Measurements from ENCODE around the gene CDHR3. TPM values are rescaled to one million over a fixed set of nuclear protein-coding genes. Genes with fewer than 3 reads are reported as not detected.

Gene CDHR3
- polyA plus RNA-seq, 2 of the 4 experiments (the other 2 are of a cell fraction) = 4.0 to 4.5 TPM

DNA sequence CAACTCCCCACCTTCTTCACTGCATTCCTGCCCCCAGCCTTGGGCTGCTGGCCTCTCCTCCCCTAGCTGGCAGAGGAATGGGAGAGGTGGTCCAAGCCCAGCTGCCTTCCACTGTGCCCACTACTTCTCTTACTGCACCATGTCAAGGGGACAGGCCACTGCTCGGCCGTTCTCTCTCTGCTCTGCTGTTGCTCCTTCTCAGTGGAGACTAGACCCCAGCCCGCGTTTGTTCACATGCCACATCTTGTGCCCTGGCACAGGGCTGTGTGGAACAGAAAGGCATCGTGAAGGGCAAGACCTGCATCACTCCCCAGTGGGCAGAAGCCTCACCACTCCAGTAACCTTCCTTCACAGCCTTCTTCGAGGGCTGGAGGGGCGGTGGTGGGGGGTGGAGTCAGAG lies 711 bp upstream of the CDHR3 start:
- no peak overlapping the region for H3K4me2 ChIP-seq
- TF ChIP-seq RAD21 (conservative IDR thresholded peaks at IDR 0.05 in 1 of 2, IDR thresholded peaks at IDR 0.05 in 1 of 2) (no peak), FOXS1 (CRISPR knock-in tag; IDR thresholded peaks at IDR 0.05) (no peak), HOXB5 (CRISPR knock-in tag; IDR thresholded peaks at IDR 0.05) (no peak), NR3C1 (IDR thresholded peaks at IDR 0.05) (no peak), CBX2 (IDR thresholded peaks at IDR 0.05; ENCODE audit: borderline replicate concordance, low read depth) (no peak), MYC (IDR thresholded peaks at IDR 0.05; ENCODE audit: borderline replicate concordance, low read length) (no peak), SREBF2 (IDR thresholded peaks at IDR 0.05) (no peak), HOXA7 (CRISPR knock-in tag; IDR thresholded peaks at IDR 0.05) (no peak)
- TF ChIP-seq, protein P1, sequence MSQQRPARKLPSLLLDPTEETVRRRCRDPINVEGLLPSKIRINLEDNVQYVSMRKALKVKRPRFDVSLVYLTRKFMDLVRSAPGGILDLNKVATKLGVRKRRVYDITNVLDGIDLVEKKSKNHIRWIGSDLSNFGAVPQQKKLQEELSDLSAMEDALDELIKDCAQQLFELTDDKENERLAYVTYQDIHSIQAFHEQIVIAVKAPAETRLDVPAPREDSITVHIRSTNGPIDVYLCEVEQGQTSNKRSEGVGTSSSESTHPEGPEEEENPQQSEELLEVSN (IDR thresholded peaks at IDR 0.05; ENCODE audit: borderline replicate concordance, low read depth) = no peak
- no peaks in the 10 kb centered on the region for H3K9me3 ChIP-seq
- no peak overlapping the region for H3K4me3 ChIP-seq
- peak in 1 of 2 experiments; percentile 31; a peak in 2 of 6 replicates for ATAC-seq
- no peak overlapping the region for H3K27ac ChIP-seq
- CTCF ChIA-PET = no interaction called here
- FAIRE-seq = no peak
- 56% methylated on average over 6 of the region's 7 CpGs for WGBS (ENCODE audit: missing lambda C conversion rate)
- POLR2A ChIA-PET = no interaction called here
- no peak for DNase-seq (ENCODE audit: low read depth in 1 of 2, low spot score in 1 of 2)
- no peaks in the 10 kb centered on the region for H3K4me1 ChIP-seq

DNA sequence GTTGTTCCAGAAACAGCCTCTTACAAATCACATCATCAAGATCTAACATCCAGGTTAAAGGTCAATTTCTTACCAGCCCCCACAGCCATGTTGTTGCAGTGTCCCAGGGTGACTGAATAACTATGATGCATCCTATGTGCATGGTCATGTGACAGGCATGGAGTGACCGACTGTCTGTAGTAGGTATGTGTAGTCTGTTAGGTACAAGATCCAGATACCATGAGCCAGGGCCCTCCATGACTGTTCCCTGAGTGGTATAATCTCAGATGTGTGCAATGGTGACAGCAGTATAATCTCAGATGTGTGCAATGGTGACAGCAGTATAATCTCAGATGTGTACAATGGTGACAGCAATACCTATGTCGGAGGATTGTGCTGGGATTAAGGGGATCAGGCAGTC lies 8.8 kb downstream of the CDHR3 start:
- DNase-seq (ENCODE audit: low read depth in 1 of 2, low spot score in 1 of 2) (no peak), FAIRE-seq (no peak), ATAC-seq (peak; percentile 25 to 40; a peak in 1 of 6 replicates)
- TF ChIP-seq NFE2L2 (conservative IDR thresholded peaks at IDR 0.05; ENCODE audit: low read length) = no peak
- TF ChIP-seq, protein P2, sequence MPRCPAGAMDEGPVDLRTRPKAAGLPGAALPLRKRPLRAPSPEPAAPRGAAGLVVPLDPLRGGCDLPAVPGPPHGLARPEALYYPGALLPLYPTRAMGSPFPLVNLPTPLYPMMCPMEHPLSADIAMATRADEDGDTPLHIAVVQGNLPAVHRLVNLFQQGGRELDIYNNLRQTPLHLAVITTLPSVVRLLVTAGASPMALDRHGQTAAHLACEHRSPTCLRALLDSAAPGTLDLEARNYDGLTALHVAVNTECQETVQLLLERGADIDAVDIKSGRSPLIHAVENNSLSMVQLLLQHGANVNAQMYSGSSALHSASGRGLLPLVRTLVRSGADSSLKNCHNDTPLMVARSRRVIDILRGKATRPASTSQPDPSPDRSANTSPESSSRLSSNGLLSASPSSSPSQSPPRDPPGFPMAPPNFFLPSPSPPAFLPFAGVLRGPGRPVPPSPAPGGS (IDR thresholded peaks at IDR 0.05) = no peak
- no peak for TF ChIP-seq RARB (CRISPR knock-in tag; IDR thresholded peaks at IDR 0.05)
- no peak for TF ChIP-seq MAZ (IDR thresholded peaks at IDR 0.05; ENCODE audit: borderline replicate concordance, low read depth, low read length)
- TF ChIP-seq, protein P1 (IDR thresholded peaks at IDR 0.05; ENCODE audit: borderline replicate concordance, low read depth) = no peak
- no peak for TF ChIP-seq CEBPB (IDR thresholded peaks at IDR 0.05)
- no peak for TF ChIP-seq FOSB (CRISPR knock-in tag; IDR thresholded peaks at IDR 0.05)
- TF ChIP-seq SMC3 (IDR thresholded peaks at IDR 0.05) = no peak
- no peak for TF ChIP-seq ZNF302 (CRISPR knock-in tag; IDR thresholded peaks at IDR 0.05)
- no peak for TF ChIP-seq HOXB13 (CRISPR knock-in tag; IDR thresholded peaks at IDR 0.05; ENCODE audit: low read depth)
- no peak for TF ChIP-seq RFX5 (IDR thresholded peaks at IDR 0.05)
- TF ChIP-seq HMGXB4 (CRISPR knock-in tag; IDR thresholded peaks at IDR 0.05; ENCODE audit: borderline replicate concordance) = no peak
- TF ChIP-seq, protein P3, sequence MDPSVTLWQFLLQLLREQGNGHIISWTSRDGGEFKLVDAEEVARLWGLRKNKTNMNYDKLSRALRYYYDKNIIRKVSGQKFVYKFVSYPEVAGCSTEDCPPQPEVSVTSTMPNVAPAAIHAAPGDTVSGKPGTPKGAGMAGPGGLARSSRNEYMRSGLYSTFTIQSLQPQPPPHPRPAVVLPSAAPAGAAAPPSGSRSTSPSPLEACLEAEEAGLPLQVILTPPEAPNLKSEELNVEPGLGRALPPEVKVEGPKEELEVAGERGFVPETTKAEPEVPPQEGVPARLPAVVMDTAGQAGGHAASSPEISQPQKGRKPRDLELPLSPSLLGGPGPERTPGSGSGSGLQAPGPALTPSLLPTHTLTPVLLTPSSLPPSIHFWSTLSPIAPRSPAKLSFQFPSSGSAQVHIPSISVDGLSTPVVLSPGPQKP (IDR thresholded peaks at IDR 0.05; ENCODE audit: low read depth, low read length) = no peak
- TF ChIP-seq ZC3H11A (IDR thresholded peaks at IDR 0.05) = no peak
- no peak for TF ChIP-seq POLR2AphosphoS2 (conservative IDR thresholded peaks at IDR 0.05; ENCODE audit: low read length)
- TF ChIP-seq FOSL2 (IDR thresholded peaks at IDR 0.05) = no peak
- TF ChIP-seq FOSL2 (CRISPR knock-in tag; IDR thresholded peaks at IDR 0.05) = no peak
- TF ChIP-seq KDM1A (IDR thresholded peaks at IDR 0.05; ENCODE audit: low read depth) = no peak
- no peak for TF ChIP-seq RNF2 (IDR thresholded peaks at IDR 0.05; ENCODE audit: borderline replicate concordance, low read depth)
- TF ChIP-seq ZSCAN20 (CRISPR knock-in tag; IDR thresholded peaks at IDR 0.05) = no peak
- no peak for TF ChIP-seq HEYL (CRISPR knock-in tag; IDR thresholded peaks at IDR 0.05)
- ChIA-PET POLR2A (no interaction called here), CTCF (interaction anchor here (1.3 to 2.2 kb wide), 3 partner anchors 12 to 93 kb away, joined by 3 to 11 read pairs (median 3); no protein-coding TSS in a partner anchor)
- Histone ChIP-seq H3K4me1 (no peaks in the 10 kb centered on the region), H3K9me3 (no peaks in the 10 kb centered on the region), H3K4me2 (no peak overlapping the region), H3K4me3 (no peak overlapping the region), H3K27ac (no peak overlapping the region)
- 66% methylated on average over 2 of the region's 2 CpGs for WGBS (ENCODE audit: missing lambda C conversion rate)
